ENCODE data around the gene SYT10.
"Not testable (repeated sequence)": the region's sequence is repeated elsewhere in the genome, so short reads cannot be mapped to it uniquely, and the experiment has no call there.

GRCh38 chr12:33331961-33332398, 107.6 kb downstream of the SYT10 start:
- not testable (repeated sequence) for TF ChIP-seq CTCF (optimal IDR thresholded peaks at IDR 0.05 in 1 of 3, IDR thresholded peaks at IDR 0.05 in 1 of 3, conservative IDR thresholded peaks at IDR 0.05 in 1 of 3; ENCODE audit: extremely low read depth in 1 of 3, insufficient read depth in 2 of 3, low read length in 3 of 3); EZH2 (IDR thresholded peaks at IDR 0.05; ENCODE audit: low read length)
